Measurements from ENCODE around the gene TIAM2.
"Not testable (repeated sequence)": the region's sequence is repeated elsewhere in the genome, so short reads cannot be mapped to it uniquely, and the experiment has no call there.

Gene TIAM2

DNA sequence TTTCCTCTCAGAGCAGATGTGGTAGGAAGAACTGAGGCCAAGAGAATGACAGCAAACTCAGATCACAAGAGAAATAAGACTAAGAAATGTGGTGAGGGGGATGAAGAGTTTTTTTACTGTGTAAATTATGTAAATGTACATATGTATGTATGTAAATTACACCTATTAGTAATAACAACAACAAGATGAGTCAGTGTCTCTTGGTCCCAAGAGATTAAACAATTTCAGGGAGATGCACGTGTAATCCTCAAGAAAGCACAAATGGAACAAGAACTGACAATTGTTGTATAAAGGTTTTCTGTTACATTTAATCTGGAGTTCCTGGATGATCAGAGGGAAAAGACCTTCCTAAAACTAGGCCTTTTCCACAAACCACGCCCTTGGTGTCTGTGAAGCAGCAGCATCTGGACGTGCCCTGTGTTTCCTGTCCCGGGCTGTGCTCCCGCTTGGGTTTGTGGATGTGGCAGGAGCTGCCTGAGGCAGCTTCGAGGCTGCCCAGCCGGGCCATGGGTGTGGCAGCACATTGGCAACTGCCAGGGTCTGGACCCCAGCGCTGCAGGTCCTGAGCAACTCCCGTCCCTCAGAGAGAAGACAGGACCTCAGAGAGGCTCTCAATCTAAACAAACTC, 269.7 kb downstream of the TIAM2 start:
- peak in 1 of 2 donors; percentile 75 for DNase-seq (ENCODE audit: low read depth in 2 of 2)
- TF ChIP-seq, protein P1, sequence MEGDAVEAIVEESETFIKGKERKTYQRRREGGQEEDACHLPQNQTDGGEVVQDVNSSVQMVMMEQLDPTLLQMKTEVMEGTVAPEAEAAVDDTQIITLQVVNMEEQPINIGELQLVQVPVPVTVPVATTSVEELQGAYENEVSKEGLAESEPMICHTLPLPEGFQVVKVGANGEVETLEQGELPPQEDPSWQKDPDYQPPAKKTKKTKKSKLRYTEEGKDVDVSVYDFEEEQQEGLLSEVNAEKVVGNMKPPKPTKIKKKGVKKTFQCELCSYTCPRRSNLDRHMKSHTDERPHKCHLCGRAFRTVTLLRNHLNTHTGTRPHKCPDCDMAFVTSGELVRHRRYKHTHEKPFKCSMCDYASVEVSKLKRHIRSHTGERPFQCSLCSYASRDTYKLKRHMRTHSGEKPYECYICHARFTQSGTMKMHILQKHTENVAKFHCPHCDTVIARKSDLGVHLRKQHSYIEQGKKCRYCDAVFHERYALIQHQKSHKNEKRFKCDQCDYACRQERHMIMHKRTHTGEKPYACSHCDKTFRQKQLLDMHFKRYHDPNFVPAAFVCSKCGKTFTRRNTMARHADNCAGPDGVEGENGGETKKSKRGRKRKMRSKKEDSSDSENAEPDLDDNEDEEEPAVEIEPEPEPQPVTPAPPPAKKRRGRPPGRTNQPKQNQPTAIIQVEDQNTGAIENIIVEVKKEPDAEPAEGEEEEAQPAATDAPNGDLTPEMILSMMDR (IDR thresholded peaks at IDR 0.05; ENCODE audit: low read depth, low read length), result no peak
- H3K4me3 ChIP-seq (replicated peaks in 1 of 2; ENCODE audit: low read depth in 2 of 2, low read length in 2 of 2), result no peak overlapping the region

DNA sequence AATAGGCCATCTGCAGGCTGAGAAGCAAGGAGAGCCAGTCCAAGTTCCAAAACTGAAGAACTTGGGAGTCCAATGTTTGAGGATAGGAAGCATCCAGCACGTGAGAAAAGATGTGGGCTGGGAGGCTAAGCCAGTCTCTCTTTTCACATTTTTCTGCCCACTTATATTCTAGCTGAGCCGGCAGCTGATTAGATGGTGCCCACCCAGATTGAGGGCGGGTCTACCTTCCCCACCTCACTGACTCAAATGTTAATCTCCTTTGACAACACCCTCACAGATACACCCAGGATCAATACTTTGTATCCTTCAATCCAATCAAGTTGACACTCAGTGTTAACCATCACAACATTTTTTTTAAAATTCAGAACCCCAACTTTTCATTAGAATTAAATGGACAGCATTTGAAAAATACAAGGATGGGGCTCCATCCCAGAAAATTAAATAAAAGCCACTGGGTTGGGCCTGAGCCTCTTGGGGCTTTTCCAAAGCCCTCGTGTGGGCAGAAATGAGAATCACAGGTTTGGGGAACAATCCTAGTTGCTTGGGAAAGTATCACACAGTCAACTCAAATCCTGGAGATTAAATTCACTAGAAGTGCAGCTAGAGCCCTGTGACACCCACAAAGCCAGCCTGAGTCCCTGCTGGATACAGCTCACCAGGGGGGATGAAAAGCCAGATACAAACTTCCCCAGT, 270.9 kb downstream of the TIAM2 start:
- TF ChIP-seq, protein P1 (IDR thresholded peaks at IDR 0.05; ENCODE audit: low read depth, low read length), result peak; percentile 16
- no peak overlapping the region for H3K4me3 ChIP-seq (replicated peaks in 1 of 2; ENCODE audit: low read depth in 2 of 2, low read length in 2 of 2)
- no peak for DNase-seq (ENCODE audit: low read depth in 2 of 2)

DNA sequence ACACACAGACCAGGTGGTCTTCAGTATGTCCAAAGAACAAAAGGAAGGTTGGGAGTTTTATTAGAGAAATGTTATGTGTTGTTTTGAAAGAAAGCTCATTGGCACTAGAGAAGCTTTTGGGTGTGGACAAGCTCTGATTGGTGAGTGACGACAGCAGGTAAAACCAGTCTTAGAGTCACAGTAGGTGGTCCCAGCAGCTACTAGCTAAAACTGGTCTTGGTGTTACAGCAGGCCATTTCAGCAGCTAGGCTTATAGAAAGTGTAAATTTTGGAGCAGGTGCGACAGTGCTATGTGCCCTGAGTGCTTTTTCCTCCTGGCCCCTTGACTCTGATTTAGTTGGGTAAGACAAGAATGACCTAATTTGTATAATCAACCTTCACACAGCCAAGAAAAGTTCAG, 272.3 kb downstream of the TIAM2 start:
- no peak for DNase-seq (ENCODE audit: low read depth in 2 of 2)
- H3K4me3 ChIP-seq (replicated peaks in 1 of 2; ENCODE audit: low read depth in 2 of 2, low read length in 2 of 2), result no peak overlapping the region
- TF ChIP-seq, protein P1 (IDR thresholded peaks at IDR 0.05; ENCODE audit: low read depth, low read length), result no peak

DNA sequence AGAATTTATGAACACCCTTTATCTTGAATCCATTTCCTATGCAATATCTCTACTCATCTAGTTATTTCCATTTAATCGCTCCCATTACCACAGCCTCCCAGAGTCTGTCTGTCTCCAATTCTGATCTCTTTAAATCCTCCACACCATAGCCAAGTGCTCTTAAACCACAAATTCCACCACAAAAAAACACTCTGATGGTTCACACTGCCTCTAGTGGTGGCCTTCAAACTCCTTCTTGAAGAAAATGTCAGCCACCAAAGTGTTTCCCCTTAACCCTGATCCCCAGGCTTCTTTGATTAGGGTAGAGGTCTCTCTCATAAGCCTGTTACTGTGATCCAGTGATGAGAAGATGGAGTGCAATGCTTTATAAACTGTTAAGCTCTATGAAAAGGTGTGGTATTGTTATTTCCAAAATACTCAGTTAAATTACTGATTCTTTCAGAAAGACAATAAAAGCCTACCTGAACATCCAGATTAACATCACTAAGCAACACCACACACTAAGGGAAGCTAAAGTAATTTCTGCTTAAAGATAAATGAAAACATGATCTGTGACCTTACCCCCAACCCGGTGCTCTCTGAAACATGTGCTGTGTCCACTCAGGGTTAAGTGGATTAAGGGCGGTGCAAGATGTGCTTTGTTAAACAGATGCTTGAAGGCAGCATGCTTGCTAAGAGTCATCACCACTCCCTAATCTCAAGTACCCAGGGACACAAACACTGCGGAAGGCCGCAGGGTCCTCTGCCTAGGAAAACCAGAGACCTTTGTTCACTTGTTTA, 273.2 kb downstream of the TIAM2 start:
- DNase-seq (ENCODE audit: low read depth in 2 of 2), result peak; percentile 57 to 66
- TF ChIP-seq, protein P1 (IDR thresholded peaks at IDR 0.05; ENCODE audit: low read depth, low read length), result peak; percentile 61
- not testable (repeated sequence) for H3K4me3 ChIP-seq (replicated peaks in 1 of 2; ENCODE audit: low read depth in 2 of 2, low read length in 2 of 2)

DNA sequence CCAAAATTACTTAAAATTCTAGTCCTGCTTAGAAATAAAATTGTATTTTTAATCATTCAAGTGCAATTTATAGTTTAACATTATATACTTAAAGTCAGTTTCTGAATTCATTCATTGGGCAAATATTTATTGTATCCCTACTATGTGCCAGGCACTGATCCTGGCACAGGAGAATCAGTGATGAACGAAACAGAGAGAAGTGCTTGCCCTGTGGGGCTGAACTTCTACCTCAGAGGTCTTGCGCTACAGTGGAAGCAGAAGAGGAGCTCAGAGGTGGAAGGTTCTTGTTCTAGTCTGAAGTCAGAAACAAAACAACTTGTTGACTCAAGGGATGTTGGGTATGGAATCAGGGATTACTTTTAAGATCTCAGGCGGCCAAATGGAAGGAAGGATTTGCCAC, 274.6 kb downstream of the TIAM2 start:
- TF ChIP-seq, protein P1 (IDR thresholded peaks at IDR 0.05; ENCODE audit: low read depth, low read length), result no peak
- no peak overlapping the region for H3K4me3 ChIP-seq (replicated peaks in 1 of 2; ENCODE audit: low read depth in 2 of 2, low read length in 2 of 2)
- DNase-seq (ENCODE audit: low read depth in 2 of 2), result no peak

DNA sequence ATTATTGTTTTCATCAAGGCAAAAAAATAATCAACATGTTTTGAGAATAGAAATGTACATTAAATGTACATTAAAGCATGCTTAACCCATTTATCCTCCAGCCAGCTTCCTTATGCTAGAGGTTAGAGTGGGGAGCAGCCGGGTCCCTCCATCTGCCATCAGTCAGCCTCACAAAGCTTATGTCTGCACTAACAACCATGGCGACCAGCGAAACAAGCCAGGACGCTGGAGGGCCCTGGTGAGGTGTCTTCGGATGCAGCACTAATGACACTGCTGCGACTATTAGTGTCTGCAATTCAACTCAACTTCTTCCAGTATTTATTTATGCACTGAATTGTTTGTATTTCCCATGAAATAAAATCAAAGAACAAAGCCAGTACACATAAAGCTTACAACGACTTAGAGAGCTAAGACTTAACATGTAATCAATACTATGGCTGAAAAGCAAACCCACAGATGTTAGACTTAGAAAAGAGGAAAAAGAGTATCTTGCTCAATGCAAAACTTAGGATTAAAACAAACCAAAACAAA, 275.5 kb downstream of the TIAM2 start:
- TF ChIP-seq, protein P1 (IDR thresholded peaks at IDR 0.05; ENCODE audit: low read depth, low read length), result no peak
- no peak for DNase-seq (ENCODE audit: low read depth in 2 of 2)
- H3K4me3 ChIP-seq (replicated peaks in 1 of 2; ENCODE audit: low read depth in 2 of 2, low read length in 2 of 2), result no peak overlapping the region

All from cardiac fibroblast (primary cell).